Measurements from ENCODE around the gene FREM2. TPM values are rescaled to one million over a fixed set of nuclear protein-coding genes. Genes with fewer than 3 reads are reported as not detected.

FREM2 gene
- total RNA-seq, 2 donors from 2014 or later, result not detected

GRCh38 chr13:38700051-38700450 lies 13.2 kb downstream of the FREM2 start:
- H3K27ac Mint-ChIP-seq, result no peak overlapping the region
- H3K36me3 Mint-ChIP-seq, result no peaks in the 10 kb centered on the region
- H3K4me3 Mint-ChIP-seq, result no peak overlapping the region
- ATAC-seq, result no peak
- H3K9me3 Mint-ChIP-seq, result peaks cover 5% of the 10 kb centered on the region
- H3K27me3 Mint-ChIP-seq, result no peaks in the 10 kb centered on the region
- DNase-seq (ENCODE audit: low spot score), result no peak
- no peaks in the 10 kb centered on the region for H3K4me1 Mint-ChIP-seq (ENCODE audit: low read depth in 2 of 2)

DNA sequence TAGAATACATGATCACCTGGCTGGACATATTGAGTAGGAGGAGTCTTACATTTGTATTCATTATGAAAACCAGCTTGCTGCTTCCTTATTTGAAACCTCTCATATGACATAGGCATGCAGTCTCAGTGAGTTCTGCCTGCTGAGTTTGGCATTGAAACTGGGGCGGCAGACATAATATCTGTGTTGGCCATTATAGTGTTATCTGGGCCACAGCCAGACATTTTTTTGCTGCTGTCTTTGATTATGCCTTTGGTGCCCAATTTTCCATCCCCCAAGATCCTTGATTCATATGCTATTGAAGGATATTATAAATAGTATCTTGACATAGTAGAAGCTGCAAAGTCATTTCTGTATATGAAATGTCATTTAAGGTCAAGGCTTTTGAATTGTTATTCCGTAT lies 15.8 kb downstream of the FREM2 start:
- H3K27ac Mint-ChIP-seq, result no peak overlapping the region
- peaks cover 4% of the 10 kb centered on the region for H3K9me3 Mint-ChIP-seq
- H3K4me3 Mint-ChIP-seq, result no peak overlapping the region
- no peaks in the 10 kb centered on the region for H3K27me3 Mint-ChIP-seq
- no peaks in the 10 kb centered on the region for H3K36me3 Mint-ChIP-seq
- no peak for DNase-seq (ENCODE audit: low spot score)
- H3K4me1 Mint-ChIP-seq (ENCODE audit: low read depth in 2 of 2), result no peaks in the 10 kb centered on the region
- no peak for ATAC-seq

DNA sequence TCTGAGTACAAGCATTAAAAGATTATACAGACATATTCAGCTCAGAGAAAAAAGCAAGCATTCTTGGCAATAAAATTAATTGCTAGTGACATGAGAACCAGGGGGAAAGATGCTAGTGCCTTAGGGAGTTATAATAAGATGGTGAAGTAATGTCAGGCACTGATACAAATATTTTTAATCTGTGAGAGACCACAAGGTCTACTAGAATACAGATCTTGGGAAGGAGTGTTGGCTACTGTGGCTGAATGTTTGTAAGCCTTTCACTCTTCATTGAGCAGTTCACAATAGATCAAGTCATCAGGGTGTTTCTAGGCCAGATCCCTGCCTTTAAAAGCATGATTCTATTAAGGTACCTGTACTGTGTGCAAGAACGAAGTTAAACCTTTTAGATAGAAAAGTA lies 16.4 kb downstream of the FREM2 start:
- Mint-ChIP-seq H3K27me3 (no peaks in the 10 kb centered on the region), H3K36me3 (no peaks in the 10 kb centered on the region), H3K4me1 (ENCODE audit: low read depth in 2 of 2) (no peaks in the 10 kb centered on the region), H3K4me3 (no peak overlapping the region), H3K27ac (no peak overlapping the region), H3K9me3 (peaks cover 4% of the 10 kb centered on the region)
- no peak for DNase-seq (ENCODE audit: low spot score)
- ATAC-seq, result no peak

DNA sequence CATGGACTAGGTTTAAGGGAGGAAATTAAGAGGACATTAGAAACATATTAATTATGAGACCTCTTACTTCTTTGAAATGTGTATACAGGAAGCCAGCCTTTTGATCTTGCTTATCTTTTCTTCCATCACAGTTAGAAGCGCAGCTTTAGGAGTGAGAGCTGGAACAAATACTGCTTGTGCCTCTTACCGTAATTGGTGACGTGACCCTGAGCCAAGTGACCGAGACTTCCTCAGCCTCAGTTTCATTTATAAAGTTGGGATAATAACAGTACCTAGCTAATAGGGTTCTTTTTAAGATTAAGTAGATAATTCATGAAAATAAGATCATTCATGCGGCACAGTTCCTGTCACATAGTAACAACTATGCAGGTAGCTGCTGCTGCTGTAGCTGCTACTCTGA lies 18.5 kb downstream of the FREM2 start:
- no peaks in the 10 kb centered on the region for H3K4me1 Mint-ChIP-seq (ENCODE audit: low read depth in 2 of 2)
- ATAC-seq, result no peak
- H3K27ac Mint-ChIP-seq, result no peak overlapping the region

GRCh38 chr13:38707460-38707859 lies 20.6 kb downstream of the FREM2 start:
- Mint-ChIP-seq H3K4me1 (ENCODE audit: low read depth in 2 of 2) (no peaks in the 10 kb centered on the region), H3K27me3 (no peaks in the 10 kb centered on the region), H3K36me3 (no peaks in the 10 kb centered on the region), H3K4me3 (no peak overlapping the region), H3K9me3 (peaks cover 7% of the 10 kb centered on the region), H3K27ac (no peak overlapping the region)
- ATAC-seq (no peak), DNase-seq (ENCODE audit: low spot score) (no peak)

More for the DNA sequence above, 18.5 kb downstream of the FREM2 start:
- Mint-ChIP-seq H3K9me3 (peaks cover 7% of the 10 kb centered on the region), H3K4me3 (no peak overlapping the region), H3K27me3 (no peaks in the 10 kb centered on the region), H3K36me3 (no peaks in the 10 kb centered on the region)
- no peak for DNase-seq (ENCODE audit: low spot score)

- ATAC-seq, result no peak
- Mint-ChIP-seq H3K9me3 (peaks cover 8% of the 10 kb centered on the region), H3K4me3 (no peak overlapping the region), H3K4me1 (ENCODE audit: low read depth in 2 of 2) (no peaks in the 10 kb centered on the region), H3K36me3 (no peaks in the 10 kb centered on the region), H3K27ac (no peak overlapping the region), H3K27me3 (no peaks in the 10 kb centered on the region)
- no peak for DNase-seq (ENCODE audit: low spot score)
Observed at GRCh38 chr13:38713046-38713445, 26.2 kb downstream of the FREM2 start.

- Mint-ChIP-seq H3K27me3 (no peaks in the 10 kb centered on the region), H3K4me3 (no peak overlapping the region), H3K4me1 (ENCODE audit: low read depth in 2 of 2) (no peaks in the 10 kb centered on the region), H3K27ac (no peak overlapping the region), H3K9me3 (peaks cover 1% of the 10 kb centered on the region), H3K36me3 (no peaks in the 10 kb centered on the region)
- ATAC-seq, result no peak
- no peak for DNase-seq (ENCODE audit: low spot score)
Observed at GRCh38 chr13:38718374-38718773, 31.5 kb downstream of the FREM2 start.

DNA sequence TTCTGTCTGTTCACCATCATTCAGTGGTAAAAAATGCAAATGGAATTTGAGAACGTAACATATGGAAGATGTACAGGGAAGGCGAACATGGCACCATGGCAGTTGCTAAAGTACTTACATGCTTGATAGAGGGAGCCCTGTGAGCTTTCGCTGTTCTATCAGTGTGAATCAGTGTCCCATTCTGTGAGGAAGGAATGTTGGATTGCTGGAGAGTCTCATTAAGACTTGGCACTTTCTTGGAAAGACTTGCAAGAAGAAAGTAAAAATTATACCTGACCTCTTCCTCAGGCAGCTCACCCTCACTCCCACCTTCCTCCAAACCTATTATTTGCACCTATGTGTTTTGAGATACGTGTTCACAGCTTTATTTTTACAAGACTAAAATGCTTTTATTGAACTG lies 43.5 kb downstream of the FREM2 start:
- no peak for DNase-seq (ENCODE audit: low spot score)
- Mint-ChIP-seq H3K27ac (no peak overlapping the region), H3K4me3 (no peak overlapping the region), H3K27me3 (no peaks in the 10 kb centered on the region), H3K36me3 (no peaks in the 10 kb centered on the region), H3K9me3 (peaks cover 8% of the 10 kb centered on the region), H3K4me1 (ENCODE audit: low read depth in 2 of 2) (no peaks in the 10 kb centered on the region)
- ATAC-seq, result no peak

- no peak overlapping the region for H3K4me3 Mint-ChIP-seq
- H3K27ac Mint-ChIP-seq, result no peak overlapping the region
- ATAC-seq, result no peak
- no peaks in the 10 kb centered on the region for H3K4me1 Mint-ChIP-seq (ENCODE audit: low read depth in 2 of 2)
- peaks cover 9% of the 10 kb centered on the region for H3K9me3 Mint-ChIP-seq
- H3K27me3 Mint-ChIP-seq, result no peaks in the 10 kb centered on the region
- no peaks in the 10 kb centered on the region for H3K36me3 Mint-ChIP-seq
- no peak for DNase-seq (ENCODE audit: low spot score)
Observed at GRCh38 chr13:38733146-38733545, 46.3 kb downstream of the FREM2 start.

- no peak overlapping the region for H3K4me3 Mint-ChIP-seq
- H3K9me3 Mint-ChIP-seq, result peaks cover 12% of the 10 kb centered on the region
- no peaks in the 10 kb centered on the region for H3K27me3 Mint-ChIP-seq
- no peaks in the 10 kb centered on the region for H3K4me1 Mint-ChIP-seq (ENCODE audit: low read depth in 2 of 2)
- ATAC-seq (no peak), DNase-seq (ENCODE audit: low spot score) (no peak)
- H3K27ac Mint-ChIP-seq, result no peak overlapping the region
- H3K36me3 Mint-ChIP-seq, result no peaks in the 10 kb centered on the region
Observed at GRCh38 chr13:38735665-38736440, 49.0 kb downstream of the FREM2 start.

DNA sequence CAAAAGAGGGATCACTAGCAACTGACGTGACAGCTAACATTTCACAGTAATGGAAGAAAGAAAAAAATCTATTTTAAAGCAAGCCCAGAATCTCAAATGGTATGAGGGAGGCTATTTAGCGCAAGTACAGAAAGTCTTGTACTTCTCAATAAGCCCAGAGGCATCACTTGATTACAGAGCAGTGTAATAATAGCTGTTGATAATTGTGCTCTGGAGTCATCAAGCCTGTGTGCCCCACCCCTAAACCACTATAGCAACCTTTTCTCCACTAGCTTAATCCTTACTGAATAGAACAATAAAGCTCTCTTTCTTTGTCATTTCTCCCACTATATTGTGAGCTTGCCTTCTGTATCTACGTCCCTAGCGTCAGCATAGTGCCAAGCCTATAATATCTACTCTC lies 56.6 kb downstream of the FREM2 start:
- no peaks in the 10 kb centered on the region for H3K27me3 Mint-ChIP-seq
- H3K27ac Mint-ChIP-seq, result no peak overlapping the region
- DNase-seq (ENCODE audit: low spot score), result no peak
- no peak overlapping the region for H3K4me3 Mint-ChIP-seq
- H3K9me3 Mint-ChIP-seq, result peaks cover 7% of the 10 kb centered on the region
- no peaks in the 10 kb centered on the region for H3K36me3 Mint-ChIP-seq
- no peaks in the 10 kb centered on the region for H3K4me1 Mint-ChIP-seq (ENCODE audit: low read depth in 2 of 2)
- ATAC-seq, result no peak

- Mint-ChIP-seq H3K36me3 (no peaks in the 10 kb centered on the region), H3K4me3 (no peak overlapping the region), H3K4me1 (ENCODE audit: low read depth in 2 of 2) (no peaks in the 10 kb centered on the region), H3K27me3 (no peaks in the 10 kb centered on the region), H3K9me3 (peaks cover 3% of the 10 kb centered on the region), H3K27ac (no peak overlapping the region)
- no peak for DNase-seq (ENCODE audit: low spot score)
- no peak for ATAC-seq
Observed at GRCh38 chr13:38752686-38753085, 65.8 kb downstream of the FREM2 start.

DNA sequence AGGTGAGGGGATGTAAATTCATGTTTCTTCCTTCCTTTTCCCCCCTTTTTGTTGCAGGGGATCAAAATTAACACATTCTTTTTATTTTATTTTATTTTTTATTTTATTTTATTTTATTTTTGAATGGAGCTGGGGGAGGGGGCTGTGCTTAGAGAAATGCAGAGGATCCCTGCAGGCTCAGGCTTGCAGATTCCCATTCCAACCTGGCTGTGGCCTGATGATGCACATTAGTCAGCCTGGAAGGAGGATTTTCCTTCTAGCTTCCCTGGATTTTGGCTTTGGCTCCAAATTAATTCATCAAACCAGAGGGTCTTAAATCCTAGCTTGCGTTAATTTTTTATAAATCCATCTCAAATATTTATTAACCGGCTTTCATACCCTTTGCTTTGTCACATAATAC lies 67.0 kb downstream of the FREM2 start:
- DNase-seq (ENCODE audit: low spot score), result no peak
- Mint-ChIP-seq H3K9me3 (peaks cover 3% of the 10 kb centered on the region), H3K36me3 (no peaks in the 10 kb centered on the region), H3K4me3 (no peak overlapping the region), H3K4me1 (ENCODE audit: low read depth in 2 of 2) (no peaks in the 10 kb centered on the region), H3K27me3 (no peaks in the 10 kb centered on the region), H3K27ac (no peak overlapping the region)
- ATAC-seq, result no peak

GRCh38 chr13:38755793-38756192 lies 68.9 kb downstream of the FREM2 start:
- no peak for ATAC-seq
- H3K27ac Mint-ChIP-seq, result no peak overlapping the region
- no peaks in the 10 kb centered on the region for H3K4me1 Mint-ChIP-seq (ENCODE audit: low read depth in 2 of 2)
- no peaks in the 10 kb centered on the region for H3K27me3 Mint-ChIP-seq
- no peak for DNase-seq (ENCODE audit: low spot score)
- no peaks in the 10 kb centered on the region for H3K36me3 Mint-ChIP-seq
- peaks cover 3% of the 10 kb centered on the region for H3K9me3 Mint-ChIP-seq
- H3K4me3 Mint-ChIP-seq, result no peak overlapping the region

DNA sequence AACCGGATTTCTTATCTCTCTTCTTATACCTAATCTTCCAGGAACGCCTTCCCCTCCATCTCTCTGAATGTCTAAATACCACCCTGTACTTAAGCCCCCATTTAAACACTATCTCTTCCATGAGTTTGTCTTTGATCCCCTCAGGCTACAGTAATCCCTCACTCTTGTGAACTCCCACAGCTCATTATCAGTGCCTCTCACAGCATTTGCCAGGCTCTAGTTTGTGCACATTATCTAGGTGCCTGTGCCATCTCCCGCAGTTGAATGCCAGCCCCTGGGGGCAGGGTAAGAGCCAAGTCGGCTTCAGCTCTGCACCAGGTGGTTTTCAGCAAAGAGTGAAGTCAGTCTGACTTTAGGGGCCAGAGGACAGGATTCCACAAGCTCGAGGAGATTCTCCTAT lies 71.4 kb downstream of the FREM2 start:
- Mint-ChIP-seq H3K36me3 (no peaks in the 10 kb centered on the region), H3K4me1 (ENCODE audit: low read depth in 2 of 2) (no peaks in the 10 kb centered on the region), H3K27ac (no peak overlapping the region), H3K4me3 (no peak overlapping the region), H3K27me3 (no peaks in the 10 kb centered on the region), H3K9me3 (no peaks in the 10 kb centered on the region)
- DNase-seq (ENCODE audit: low spot score) (no peak), ATAC-seq (no peak)
